ENCODE measurements around the gene DDX5.

DNA sequence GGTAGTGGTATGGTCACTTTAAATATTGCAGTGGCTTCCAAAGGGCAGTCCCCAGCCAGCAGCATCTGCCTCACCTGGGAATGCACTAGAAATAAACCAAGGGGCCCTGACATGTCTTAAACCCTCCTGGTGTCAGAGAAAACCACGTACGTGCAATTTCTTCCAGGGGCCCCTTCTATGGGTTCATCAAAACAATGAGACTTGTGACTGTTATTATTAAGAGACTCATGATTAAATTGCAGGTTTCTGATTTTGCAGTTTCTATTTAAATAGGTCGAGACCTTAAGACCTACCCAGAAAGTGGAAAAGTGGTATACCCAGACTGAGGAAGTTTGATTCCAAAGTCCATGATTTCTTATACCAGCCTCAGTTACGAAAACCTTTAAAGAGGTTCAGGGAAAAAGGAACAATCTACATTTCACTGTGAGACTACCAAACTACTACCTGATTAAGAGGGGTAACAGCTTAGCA is 8.5 kb downstream of the DDX5 start:
- TF ChIP-seq, protein P1, sequence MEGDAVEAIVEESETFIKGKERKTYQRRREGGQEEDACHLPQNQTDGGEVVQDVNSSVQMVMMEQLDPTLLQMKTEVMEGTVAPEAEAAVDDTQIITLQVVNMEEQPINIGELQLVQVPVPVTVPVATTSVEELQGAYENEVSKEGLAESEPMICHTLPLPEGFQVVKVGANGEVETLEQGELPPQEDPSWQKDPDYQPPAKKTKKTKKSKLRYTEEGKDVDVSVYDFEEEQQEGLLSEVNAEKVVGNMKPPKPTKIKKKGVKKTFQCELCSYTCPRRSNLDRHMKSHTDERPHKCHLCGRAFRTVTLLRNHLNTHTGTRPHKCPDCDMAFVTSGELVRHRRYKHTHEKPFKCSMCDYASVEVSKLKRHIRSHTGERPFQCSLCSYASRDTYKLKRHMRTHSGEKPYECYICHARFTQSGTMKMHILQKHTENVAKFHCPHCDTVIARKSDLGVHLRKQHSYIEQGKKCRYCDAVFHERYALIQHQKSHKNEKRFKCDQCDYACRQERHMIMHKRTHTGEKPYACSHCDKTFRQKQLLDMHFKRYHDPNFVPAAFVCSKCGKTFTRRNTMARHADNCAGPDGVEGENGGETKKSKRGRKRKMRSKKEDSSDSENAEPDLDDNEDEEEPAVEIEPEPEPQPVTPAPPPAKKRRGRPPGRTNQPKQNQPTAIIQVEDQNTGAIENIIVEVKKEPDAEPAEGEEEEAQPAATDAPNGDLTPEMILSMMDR (conservative IDR thresholded peaks at IDR 0.05): no peak
- TF ChIP-seq EZH2 (IDR thresholded peaks at IDR 0.05; ENCODE audit: low read depth): no peak

All from PC-9 (cell line).